GM12875 (cell line): ENCODE data around the gene AKAP1.

Source experiments
- H3K4me3 ChIP-seq: one replicate; pipeline ENCODE4 v1.5.1; 2011; ENCODE audit warnings: low read depth, low read length, control low read depth
- CTCF ChIP-seq: IDR thresholded peaks from 2 replicates; pipeline ENCODE4 v1.5.1; 2011; ENCODE audit warnings: low read depth, mild to moderate bottlenecking, control low read depth, inconsistent platforms, low read length, moderate library complexity, borderline replicate concordance; ENCODE audit not compliant: insufficient read depth

Gene AKAP1

GRCh38 chr17:57138956-57139576 lies 54.0 kb downstream of the AKAP1 start:
- no peak overlapping the region for H3K4me3 ChIP-seq
- no peak for TF ChIP-seq CTCF

GRCh38 chr17:57140316-57140715 lies 55.3 kb downstream of the AKAP1 start:
- no peak overlapping the region for H3K4me3 ChIP-seq
- TF ChIP-seq CTCF: no peak

GRCh38 chr17:57142925-57143324 lies 57.9 kb downstream of the AKAP1 start:
- no peak for TF ChIP-seq CTCF
- H3K4me3 ChIP-seq: no peak overlapping the region

GRCh38 chr17:57143361-57143760 lies 58.3 kb downstream of the AKAP1 start:
- TF ChIP-seq CTCF: no peak
- H3K4me3 ChIP-seq: no peak overlapping the region

- TF ChIP-seq CTCF: no peak
- H3K4me3 ChIP-seq: no peak overlapping the region
Observed at GRCh38 chr17:57143919-57144318, 58.9 kb downstream of the AKAP1 start.

DNA sequence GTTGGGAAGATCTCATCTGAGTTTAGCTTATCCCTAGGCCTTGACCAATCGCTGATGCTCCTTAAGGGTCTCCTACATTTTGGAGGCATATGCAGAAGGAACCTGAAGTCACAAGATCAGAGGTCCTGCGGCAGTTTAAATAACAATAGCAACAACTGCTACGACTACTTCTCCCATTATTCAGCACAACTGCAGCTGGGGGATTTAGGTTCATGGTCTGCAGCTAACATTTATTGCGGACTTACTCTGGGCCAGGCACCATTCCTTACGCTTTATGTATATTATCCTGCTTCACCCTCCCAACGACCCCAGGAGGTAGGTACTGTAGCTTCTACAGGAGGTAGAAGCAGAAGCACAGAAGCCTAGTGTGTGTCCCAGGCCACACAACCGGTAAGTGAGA lies 59.5 kb downstream of the AKAP1 start:
- no peak for TF ChIP-seq CTCF
- no peak overlapping the region for H3K4me3 ChIP-seq

- H3K4me3 ChIP-seq: no peak overlapping the region
- no peak for TF ChIP-seq CTCF
Observed at GRCh38 chr17:57145347-57145746, 60.3 kb downstream of the AKAP1 start.
